HG02943 (cell line): Measurements from ENCODE around the gene LSM7.

ENCODE experiments used
- ATAC-seq: cut with Tn5 transposase; IDR thresholded peaks from one replicate; pipeline ENCODE4 v1.9.1; 2021; ENCODE audit warnings: mild to moderate bottlenecking, low read depth, moderate library complexity; ENCODE audit not compliant: unreplicated experiment

The LSM7 gene

GRCh38 chr19:2325281-2326046, 2.9 kb downstream of the LSM7 start:
- ATAC-seq, result no peak

GRCh38 chr19:2324220-2324948, 4.0 kb downstream of the LSM7 start:
- ATAC-seq, result no peak

GRCh38 chr19:2323707-2324106, 4.7 kb downstream of the LSM7 start:
- no peak for ATAC-seq

- ATAC-seq, result no peak
Measured at GRCh38 chr19:2321565-2322283, 6.7 kb downstream of the LSM7 start.

GRCh38 chr19:2320939-2321338, 7.4 kb downstream of the LSM7 start:
- ATAC-seq, result no peak

GRCh38 chr19:2320049-2320448, 8.3 kb downstream of the LSM7 start:
- ATAC-seq, result no peak

- no peak for ATAC-seq
Measured at GRCh38 chr19:2319551-2319950, 8.8 kb downstream of the LSM7 start.

GRCh38 chr19:2318923-2319322, 9.5 kb downstream of the LSM7 start:
- ATAC-seq, result no peak

- no peak for ATAC-seq
Measured at GRCh38 chr19:2317756-2318155, 10.6 kb downstream of the LSM7 start.

GRCh38 chr19:2317300-2317699, 11.1 kb downstream of the LSM7 start:
- ATAC-seq, result no peak

GRCh38 chr19:2315818-2316353, 12.5 kb downstream of the LSM7 start:
- no peak for ATAC-seq

- ATAC-seq, result no peak
Measured at GRCh38 chr19:2315121-2315817, 13.1 kb downstream of the LSM7 start.

GRCh38 chr19:2312820-2313501, 15.4 kb downstream of the LSM7 start:
- ATAC-seq, result no peak

- no peak for ATAC-seq
Measured at GRCh38 chr19:2311093-2311492, 17.3 kb downstream of the LSM7 start.

- no peak for ATAC-seq
Measured at GRCh38 chr19:2309734-2310362, 18.5 kb downstream of the LSM7 start.

- no peak for ATAC-seq
Measured at GRCh38 chr19:2308114-2308556, 20.3 kb downstream of the LSM7 start, which contains the start of gene LINGO3. LINGO3 (minus strand) TSS chr19:2308154; CDS start chr19:2291776, 16,378 bp downstream.

GRCh38 chr19:2307518-2308012, 20.8 kb downstream of the LSM7 start:
- ATAC-seq, result no peak

- no peak for ATAC-seq
Measured at GRCh38 chr19:2306971-2307370, 21.4 kb downstream of the LSM7 start.

GRCh38 chr19:2306281-2306806, 22.0 kb downstream of the LSM7 start:
- no peak for ATAC-seq
